DND-41 (cell line): ENCODE results near the gene PSMA3.

Experiments used
- CTCF ChIP-seq: IDR thresholded peaks from 2 replicates; pipeline ENCODE4 v1.5.1; 2012; ENCODE audit warnings: borderline replicate concordance, low read length, moderate library complexity, mild to moderate bottlenecking; ENCODE audit not compliant: poor library complexity, severe bottlenecking; ENCODE audit errors: extremely low read depth
- EZH2 ChIP-seq: IDR thresholded peaks from 3 replicates; pipeline ENCODE4 v1.6.1; 2012; ENCODE audit warnings: borderline replicate concordance, low read depth, mild to moderate bottlenecking, moderate library complexity, low read length, inconsistent platforms; ENCODE audit not compliant: severe bottlenecking

GRCh38 chr14:58313699-58314098 is 69.1 kb downstream of the PSMA3 start:
- TF ChIP-seq CTCF = no peak
- no peak for TF ChIP-seq EZH2
